NCI-H2196 treated with DMSO at 0.1 percent for 48 hours (cell line): ENCODE results near the gene C5orf63.
"Not testable (repeated sequence)": the region's sequence is repeated elsewhere in the genome, so short reads cannot be mapped to it uniquely, and the experiment has no call there.

Source experiments
- DNase-seq: peaks from one replicate; lab custom pipeline; 2025; ENCODE audit not compliant: unreplicated experiment; lab: John Stamatoyannopoulos, UW

C5orf63 gene

DNA sequence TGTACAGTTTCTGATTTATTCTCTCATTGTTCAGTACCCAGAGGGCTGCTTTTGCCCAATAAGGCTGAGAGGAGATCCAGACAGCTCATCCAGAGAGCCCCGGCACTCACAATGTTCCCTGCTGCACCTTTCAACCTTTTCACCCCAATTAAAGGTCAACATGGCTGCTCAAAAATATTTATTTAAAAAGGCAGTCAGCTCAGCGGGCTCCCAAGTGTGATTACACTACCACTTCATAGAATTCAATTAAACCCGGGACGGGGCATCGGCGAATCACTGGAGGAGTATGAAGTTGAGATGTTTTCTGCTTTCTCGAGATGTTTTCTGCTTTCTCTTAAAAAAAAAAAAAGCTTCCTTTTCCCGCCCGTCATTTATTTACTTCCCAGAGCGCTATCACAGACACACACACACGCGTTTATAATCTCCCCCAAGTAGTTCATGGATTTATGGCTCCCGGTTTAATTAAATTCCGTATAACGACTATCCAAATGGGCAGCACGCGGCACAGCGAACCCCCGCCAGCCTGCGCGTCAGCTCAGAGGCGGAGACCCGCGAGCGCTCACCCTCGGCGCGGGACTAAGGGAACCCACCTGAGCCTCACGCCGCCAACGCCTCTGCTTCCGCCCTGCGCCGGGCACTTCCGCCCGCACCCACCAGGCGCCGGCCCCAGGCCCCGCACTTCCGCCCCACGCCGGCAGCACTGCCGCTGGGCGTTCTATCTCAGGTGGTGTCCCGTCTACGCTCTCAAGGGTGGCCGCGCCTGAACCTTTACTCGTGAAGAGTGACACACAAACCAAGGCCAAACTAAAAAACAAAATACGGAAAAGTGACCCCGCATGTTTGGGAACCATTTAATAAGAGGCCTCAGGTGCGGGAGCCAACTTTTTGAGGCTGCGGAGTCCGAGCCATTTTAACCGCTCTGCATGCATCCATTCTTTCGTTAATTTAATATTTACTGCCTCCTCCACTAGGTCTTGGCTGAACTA lies at the start of gene C5orf63:
Gene C5orf63, minus strand, starts transcription at position 642 of the 986 bp plus-strand sequence. CDS start 14,507 bp downstream, outside the sequence.
- DNase-seq, result no peak

DNA sequence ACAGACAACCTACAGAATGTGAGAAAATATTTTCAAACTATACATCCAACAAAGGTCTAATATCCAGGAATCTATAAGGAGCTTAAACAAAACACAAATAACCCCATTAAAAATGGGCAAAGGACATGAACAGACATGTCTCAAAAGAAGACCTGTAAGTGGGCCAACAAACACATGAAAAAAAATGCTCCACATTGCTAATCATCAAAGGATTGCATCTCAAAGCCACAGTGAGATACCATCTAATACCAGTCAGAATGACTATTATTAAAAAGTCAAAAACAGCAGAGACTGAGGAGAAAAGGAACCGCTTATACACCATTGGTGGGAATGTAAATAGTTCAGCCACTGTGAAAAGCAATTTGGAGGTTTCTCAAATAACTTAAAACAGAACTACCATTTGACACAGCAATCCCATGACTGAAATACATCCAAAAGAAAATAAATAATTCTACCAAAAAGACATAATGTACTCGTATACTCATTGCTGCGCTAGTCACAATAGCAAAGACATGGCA lies 39.1 kb upstream of the C5orf63 start:
- DNase-seq, result no peak

DNA sequence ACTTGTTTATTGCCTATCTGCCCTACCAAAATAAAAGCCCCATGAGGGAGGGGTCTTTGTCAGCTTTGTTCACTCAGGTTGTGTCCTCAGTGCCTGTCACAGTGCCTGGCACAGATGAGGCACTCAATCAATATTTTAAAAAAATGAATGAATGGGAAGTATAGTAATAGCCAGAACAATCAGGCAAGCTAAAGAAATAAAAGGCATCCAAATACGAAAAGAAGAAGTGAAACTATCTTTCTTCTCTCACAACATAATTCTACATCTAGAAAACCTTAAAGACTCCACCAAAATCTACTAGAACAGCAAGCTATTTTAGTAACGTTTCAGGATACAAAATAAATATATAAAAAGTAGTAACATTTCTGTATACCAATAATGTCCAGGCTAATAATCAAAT lies 37.8 kb upstream of the C5orf63 start:
- no peak for DNase-seq

DNA sequence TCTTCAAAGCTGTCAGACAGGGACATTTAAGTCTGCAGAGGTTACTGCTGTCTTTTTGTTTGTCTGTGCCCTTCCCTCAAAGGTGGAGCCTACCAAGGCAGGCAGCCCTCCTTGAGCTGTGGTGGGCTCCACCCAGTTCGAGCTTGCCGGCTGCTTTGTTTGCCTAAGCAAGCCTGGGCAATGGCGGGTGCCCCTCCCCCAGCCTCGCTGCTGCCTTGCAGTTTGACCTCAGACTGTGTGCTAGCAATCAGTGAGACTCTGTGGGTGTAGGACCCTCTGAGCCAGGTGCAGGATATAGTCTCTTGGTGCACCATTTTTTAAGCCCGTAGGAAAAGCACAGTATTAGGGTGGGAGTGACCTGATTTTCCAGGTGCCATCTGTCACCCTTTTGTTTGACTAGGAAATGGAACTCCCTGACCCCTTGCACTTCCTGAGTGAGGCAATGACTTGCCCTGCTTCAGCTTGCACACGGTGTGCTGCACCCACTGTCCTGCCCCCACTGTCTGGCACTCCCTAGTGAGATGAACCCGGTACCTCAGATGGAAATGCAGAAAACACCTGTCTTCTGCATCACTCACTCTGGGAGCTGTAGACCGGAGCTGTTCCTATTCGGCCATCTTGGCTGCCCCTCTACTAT lies 35.4 kb upstream of the C5orf63 start:
- not testable (repeated sequence) for DNase-seq

DNA sequence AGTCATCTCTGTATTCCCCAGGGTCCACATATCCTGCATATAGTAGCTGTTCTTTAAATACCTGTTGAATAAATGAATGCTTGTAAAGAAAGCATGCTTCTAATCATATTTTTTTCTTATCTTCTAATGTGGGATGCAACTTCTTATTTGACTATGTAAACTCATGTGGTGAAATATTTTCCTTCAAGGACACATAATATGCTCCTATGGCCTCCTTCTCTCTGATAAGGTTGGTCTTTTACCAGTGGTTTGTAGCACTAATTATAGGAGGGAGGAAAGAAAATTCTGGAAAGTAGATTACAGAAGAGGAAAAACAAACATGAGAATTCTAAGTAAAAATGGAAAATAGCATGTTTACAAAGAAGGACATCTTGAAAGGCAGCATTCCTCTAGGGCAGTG lies 28.6 kb upstream of the C5orf63 start:
- no peak for DNase-seq

DNA sequence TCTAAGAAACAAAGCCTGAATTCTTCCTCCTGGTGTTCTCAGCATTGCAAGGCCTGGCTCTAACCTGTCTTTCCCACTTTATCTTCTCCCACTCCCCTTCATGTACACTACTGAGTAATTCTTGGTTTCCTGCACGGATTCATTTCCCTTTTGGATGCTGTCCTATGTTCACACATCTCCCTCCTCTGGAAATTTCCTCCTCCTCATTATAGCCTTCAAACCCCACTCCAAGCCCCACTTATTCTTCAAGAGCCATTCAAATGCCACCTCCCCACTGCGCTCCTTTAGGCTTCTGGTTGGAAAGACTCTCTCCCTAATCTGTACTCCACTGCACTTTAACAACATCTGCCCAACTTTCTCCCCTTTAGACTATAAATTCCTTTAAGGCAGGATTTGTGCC lies 28.2 kb upstream of the C5orf63 start:
- DNase-seq, result no peak

DNA sequence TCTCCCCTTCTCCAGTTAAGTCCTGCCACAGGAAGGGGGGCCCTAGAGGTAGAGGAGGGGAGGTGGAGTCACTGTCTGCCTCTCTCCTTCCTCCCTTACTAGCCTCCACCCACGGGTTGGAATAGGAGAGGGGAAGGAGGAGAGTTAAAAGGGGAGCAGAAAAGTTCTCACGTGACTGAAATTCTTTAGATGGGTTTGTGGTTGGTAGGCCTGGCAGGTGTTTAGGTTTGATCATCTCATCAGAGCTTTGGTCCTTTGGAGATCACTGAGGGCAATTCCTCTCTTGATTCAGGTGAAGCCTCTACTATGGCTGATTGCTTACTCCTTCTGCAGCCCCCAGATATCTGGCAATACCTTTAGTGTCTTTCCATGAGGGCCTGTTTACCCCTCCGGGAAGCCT lies 24.9 kb upstream of the C5orf63 start:
- no peak for DNase-seq

DNA sequence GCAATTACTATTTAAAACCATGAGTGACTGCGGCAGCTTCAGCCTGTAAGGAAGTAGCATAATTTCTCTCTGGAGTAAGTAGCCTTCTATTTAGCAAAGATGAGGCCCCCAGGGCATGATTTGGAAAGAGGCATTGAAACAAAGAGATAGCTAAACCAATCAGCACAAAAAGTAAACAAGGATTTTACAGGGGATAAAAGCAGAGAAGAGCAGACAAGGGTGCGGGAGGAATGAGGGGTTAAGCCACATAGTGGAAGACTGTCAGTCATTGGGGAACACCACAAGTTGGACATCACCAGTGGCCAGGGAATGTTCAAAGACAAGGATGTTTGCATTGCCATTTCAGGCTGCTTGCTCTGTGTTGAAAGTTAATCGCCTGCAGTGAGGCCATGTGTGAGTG lies 24.0 kb upstream of the C5orf63 start:
- DNase-seq, result no peak

DNA sequence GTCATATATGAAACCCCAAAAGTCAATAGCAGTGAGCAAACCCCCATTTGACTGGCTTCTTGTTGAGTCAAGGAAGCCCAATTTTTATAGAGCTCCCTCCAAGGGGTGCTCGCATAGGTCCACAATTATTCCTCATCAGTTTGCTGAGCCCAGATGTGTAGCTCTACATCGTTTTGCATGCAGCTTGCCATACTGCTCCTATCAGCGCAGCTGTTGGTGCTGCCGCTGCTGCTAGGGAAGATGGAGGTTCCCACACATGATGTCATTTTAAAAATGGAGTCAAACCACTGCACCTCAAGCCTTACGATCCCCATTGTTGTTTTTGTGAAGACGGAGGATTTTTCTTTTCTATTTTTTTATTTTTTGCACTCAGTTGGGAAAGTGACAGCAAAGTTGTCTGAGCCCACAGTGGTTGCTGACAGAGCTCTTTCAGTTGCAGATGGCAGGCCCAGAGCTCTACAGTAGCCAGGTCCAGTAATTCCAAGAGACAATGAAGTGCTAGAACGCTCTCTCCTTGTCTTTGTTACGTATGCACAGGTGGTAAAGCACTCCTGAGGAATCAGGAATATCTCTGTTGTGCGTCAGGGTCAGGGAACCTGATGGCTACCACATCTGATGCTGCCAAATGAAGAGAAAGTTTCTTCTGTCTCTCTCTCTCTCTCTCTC lies 23.2 kb upstream of the C5orf63 start:
- no peak for DNase-seq

DNA sequence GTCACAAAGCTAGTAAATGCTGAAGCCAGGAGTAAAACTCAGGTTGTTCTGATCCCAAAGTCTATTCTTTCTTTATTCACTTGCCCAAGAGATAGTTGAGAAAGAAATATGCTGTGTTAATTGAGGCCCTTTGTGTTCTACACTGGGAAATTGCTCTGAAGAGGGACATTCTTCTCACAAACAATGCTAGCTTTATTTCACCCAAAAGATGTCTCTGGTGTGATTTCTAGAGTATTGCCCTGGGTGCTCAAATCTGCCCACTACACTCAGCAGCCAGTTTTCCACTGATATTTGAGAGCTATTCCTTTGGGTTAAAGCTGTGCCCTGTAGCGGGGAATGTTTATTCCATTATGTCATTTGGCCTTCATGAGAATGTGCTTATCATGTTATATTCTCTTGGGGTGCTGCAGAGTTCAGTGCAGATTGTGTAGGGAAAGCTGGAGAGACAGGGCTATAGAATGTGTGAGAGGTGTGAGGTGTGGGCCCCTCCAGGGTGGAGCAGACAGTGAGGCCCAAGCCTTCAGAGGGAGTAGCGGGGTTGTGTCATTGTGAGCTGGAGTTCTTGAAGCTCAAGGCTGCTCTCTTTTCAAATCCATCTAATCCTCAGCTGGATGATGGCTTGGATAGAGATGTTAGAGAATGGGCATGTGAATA lies 21.0 kb upstream of the C5orf63 start:
- DNase-seq, result no peak

DNA sequence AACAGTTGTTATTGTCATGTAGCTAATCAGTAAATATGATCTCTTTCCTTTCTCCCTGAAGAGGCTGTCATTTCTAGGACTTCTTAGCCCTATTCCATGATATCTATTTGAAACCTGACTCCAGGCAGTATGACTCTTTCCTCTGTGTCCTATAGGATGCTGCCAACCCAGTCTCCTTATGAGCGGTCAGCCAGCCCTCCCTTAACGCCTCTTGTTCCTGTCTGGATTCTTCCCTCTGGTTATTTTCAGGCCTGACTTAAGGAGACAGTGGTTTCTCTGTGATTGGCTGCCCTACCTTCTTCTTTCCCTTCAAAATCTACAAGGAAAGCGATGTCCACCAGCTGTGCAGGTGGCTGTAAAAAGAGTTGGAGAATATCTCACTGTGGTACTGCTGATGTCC lies 19.4 kb upstream of the C5orf63 start:
- DNase-seq, result no peak

DNA sequence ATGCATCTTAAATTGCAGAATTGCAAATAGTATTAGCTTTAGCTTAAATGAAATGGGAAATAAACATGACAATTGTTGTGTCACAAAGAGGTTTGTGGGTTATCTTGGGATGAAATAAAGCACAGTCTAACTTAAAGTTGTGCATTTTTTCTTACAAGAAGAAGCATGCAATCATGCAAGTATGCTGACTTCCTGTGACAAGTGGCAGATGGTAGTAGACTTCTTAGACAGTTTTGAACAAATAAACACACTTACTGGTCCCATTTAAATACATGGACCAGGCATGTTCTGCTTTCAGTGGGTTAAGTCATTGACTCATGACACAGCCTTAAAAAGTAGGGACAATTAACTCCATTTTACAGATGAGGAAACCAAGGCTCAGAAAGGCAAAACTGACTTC lies 15.9 kb upstream of the C5orf63 start:
- DNase-seq, result no peak

DNA sequence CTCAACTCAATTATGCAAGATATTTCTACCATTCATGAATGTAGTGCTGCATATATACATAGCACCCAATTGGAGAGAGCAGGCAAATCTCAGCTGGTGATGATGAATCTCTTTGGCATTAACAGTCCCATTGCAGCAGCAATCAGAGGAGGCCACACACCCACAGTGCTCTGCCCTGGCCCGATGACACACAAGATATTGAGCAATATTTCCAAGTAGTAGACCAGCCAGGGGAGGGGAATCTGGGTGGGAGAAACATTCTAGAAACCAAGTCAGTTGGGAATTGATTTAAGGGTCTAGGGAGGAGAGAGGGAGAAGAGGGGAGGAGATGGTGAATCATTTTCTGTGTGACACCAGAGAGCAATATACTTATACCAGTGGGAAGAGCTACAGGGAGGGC lies 14.9 kb upstream of the C5orf63 start:
- DNase-seq, result no peak

DNA sequence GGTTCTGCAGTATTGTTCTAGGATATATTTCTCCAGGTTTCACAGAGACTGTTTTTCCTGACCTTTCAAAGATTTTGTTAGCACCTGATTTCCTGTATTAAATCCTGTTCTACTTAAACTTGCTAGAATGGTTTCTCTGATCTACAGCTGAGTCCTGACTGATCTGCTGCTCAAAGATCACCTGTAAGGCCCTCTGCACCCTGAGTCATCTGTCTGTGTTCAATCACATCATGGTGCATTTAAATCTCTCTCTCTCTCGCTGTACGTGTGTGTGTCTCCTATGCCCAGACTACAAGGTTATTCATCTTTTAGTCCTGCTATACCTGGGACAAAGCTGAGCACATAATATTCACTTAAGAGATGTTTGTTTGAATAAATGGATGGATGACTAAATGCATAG lies 13.3 kb upstream of the C5orf63 start:
- DNase-seq, result no peak

DNA sequence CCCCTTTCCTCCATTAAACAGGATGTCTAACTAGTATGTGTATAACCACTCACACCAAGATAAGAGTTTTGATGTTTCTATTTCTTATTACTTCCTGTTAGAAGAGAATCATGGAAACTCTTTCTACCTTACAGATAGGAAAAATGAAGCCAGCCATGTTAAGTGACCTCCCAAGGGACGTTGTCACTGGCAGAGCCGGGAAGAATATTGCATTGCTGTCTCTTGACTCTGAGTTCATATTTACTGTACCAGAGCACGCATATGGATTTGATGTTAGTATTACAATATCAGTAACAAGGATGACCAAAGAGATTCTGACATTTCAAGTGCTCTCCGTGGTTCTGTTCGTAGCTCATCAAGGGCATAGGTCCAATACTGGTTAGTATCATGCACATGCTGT lies 12.5 kb upstream of the C5orf63 start:
- no peak for DNase-seq

DNA sequence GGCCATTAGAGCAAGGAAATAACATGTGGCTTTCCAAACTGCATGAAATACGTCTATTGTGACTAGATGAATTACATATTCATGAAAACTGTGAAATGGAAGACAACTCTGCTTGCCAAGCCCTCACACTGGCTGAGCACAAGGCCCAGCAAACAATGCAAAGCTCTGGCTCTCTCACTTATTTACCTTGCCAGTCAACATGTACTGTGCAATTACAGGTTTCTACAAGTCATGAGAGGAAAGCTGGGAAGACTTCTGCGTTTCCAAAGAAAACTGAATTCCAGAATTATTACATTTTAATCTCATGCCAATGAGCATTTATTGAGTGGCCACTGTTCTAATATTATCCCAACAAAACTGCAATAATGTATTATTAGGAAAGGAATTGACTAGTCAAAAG lies 12.1 kb upstream of the C5orf63 start:
- DNase-seq, result no peak

DNA sequence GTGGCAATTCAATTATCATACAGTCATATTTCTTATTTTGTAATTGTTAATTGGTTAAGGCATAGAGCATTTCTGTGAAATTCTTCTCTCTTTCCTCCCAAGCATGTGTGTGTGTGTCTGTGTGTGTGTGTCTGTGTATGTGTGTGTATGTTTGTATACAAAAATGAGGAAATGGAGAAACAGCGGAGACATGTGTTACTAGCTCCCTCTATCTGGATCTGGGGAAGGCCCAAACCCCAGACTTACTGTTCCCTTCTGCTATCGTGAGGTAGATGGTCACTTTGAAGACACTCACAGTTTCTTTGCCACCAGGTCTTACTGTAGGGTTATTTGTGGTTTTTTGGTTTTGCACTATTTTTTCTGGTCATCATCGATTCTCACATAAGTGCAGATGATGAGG lies 11.4 kb upstream of the C5orf63 start:
- DNase-seq, result no peak

DNA sequence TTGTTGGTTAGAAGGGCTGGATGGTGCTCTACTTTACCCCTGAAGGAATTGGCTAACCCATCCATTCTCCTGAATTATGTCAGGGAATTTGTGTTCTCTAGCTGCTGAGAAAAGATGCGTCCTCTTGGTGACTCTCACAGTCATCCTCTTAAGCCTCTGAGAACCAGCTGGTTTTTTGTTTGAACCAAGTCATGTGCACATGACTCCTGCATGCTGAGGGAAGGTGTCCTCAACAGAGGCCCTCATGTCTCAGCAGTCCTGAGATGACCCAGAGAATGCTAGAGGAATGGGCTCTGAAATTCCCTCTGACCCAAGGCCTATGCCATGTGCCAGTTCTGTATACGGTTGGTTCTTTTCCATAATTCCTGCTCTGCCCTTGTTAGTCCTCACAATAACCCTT lies 10.4 kb upstream of the C5orf63 start:
- no peak for DNase-seq

DNA sequence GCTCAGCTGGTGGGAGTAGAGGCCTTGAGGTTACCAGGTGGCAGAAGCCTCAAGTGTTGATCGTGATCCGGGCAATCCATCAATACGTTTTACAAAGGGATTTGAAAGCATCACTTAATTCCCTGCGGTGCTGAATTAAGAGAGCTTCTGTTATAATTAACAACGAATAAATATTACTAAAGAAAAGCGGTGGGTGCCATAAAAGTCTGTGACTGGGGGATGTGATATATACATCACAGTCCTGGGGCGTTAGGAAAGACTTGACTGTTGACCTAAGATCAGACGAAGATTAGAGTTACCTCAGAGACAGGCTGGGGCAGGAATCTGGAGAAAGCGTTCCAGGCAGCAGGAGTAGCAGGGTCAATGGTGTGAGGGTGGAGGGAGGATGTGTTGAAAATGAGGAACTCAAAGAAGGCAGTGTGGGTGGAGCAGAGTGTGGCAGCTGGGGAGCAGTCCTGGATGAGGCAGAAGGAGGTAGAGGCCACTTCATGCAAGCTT lies 6.7 kb upstream of the C5orf63 start:
- DNase-seq, result no peak

DNA sequence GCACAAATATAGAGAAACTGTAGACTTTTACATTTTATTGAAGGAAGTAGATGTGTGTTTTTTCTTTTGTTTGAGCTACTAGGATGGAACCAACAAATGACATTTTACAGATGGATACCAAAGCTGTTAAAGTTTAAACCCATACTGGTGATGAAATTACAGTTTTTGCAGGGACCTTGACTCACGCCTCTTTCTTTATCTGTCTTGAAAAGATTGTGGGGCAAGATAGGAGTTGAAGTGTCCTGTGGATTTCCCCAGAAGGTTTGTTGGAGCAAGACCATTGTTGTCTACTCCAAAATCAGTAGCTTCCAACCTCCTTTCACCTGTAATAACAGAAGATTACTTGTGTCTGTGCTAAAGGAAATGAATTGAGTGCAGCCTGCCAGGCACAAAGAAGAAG lies 4.1 kb upstream of the C5orf63 start:
- DNase-seq, result no peak
